ENCODE measurements around the gene NME3. TPM values are rescaled to one million over a fixed set of nuclear protein-coding genes. Genes with fewer than 3 reads are reported as not detected.

NME3 gene
- total and polyA plus RNA-seq, 9 of the 15 experiments (the other 6 are each of a cell fraction or from before 2014, with no cell fraction given) = 0.68 to 76.3 (median 11.5) TPM

GRCh38 chr16:1782408-1783264, 11.3 kb upstream of the NME3 start, which contains the start of the genes NUBP2 and SPSB3 (continued):
- TF ChIP-seq REST (IDR thresholded peaks at IDR 0.05; ENCODE audit: borderline replicate concordance) (no peak), REST (CRISPR knock-in tag; IDR thresholded peaks at IDR 0.05; ENCODE audit: low read depth) (no peak), PHF21A (IDR thresholded peaks at IDR 0.05; ENCODE audit: borderline replicate concordance, low read depth) (no peak), MYNN (IDR thresholded peaks at IDR 0.05) (no peak), MYNN (CRISPR knock-in tag; IDR thresholded peaks at IDR 0.05) (no peak), PBX2 (CRISPR knock-in tag; IDR thresholded peaks at IDR 0.05; ENCODE audit: low read depth) (peak; percentile 97), PBX2 (tag; conservative IDR thresholded peaks at IDR 0.05; ENCODE audit: low read depth) (peak; percentile 99), ZMIZ1 (IDR thresholded peaks at IDR 0.05; ENCODE audit: low read depth in 2 of 2, low read length in 2 of 2) (0 out of 4 replicates have a peak, but pooled peaks of 1 of the 2 experiments have one; percentile 39), RBM25 (IDR thresholded peaks at IDR 0.05; ENCODE audit: low read depth, low read length, severe bottlenecking) (peak; percentile 96), RB1 (IDR thresholded peaks at IDR 0.05; ENCODE audit: low read depth) (peak; percentile 76), KAT2B (IDR thresholded peaks at IDR 0.05; ENCODE audit: low read depth, low read length) (no peak), ZKSCAN1 (IDR thresholded peaks at IDR 0.05; ENCODE audit: low read depth, low read length) (0 out of 2 replicates have a peak, but pooled peaks have one; percentile 19), POLR2AphosphoS5 (IDR thresholded peaks at IDR 0.05; ENCODE audit: control insufficient read depth, insufficient read depth, low read depth, low read length) (peak; percentile 52; the same call in 1 of the 2 replicates)
